Upper lobe of left lung (tissue), 4 donors: Measurements from ENCODE around the gene APOL6.

Experiments
- POLR2AphosphoS5 ChIP-seq, 2 donors: sonication (generic); formaldehyde crosslinking; IDR thresholded peaks; one replicate each; pipeline ENCODE4 v1.5.1; 2017; ENCODE audit warnings: antibody characterized with exemption in 2 of 2
- TF ChIP-seq, protein P1 (sequence below), 6 experiments: fragments of 450-650 bp in 4 of 6; fragments of 200-600 bp in 2 of 6; sonication (generic) in 2 of 6; IDR thresholded peaks; one replicate each; pipeline ENCODE4 v1.5.1; 2016 to 2019; ENCODE audit warnings: antibody characterized with exemption in 6 of 6

DNA sequence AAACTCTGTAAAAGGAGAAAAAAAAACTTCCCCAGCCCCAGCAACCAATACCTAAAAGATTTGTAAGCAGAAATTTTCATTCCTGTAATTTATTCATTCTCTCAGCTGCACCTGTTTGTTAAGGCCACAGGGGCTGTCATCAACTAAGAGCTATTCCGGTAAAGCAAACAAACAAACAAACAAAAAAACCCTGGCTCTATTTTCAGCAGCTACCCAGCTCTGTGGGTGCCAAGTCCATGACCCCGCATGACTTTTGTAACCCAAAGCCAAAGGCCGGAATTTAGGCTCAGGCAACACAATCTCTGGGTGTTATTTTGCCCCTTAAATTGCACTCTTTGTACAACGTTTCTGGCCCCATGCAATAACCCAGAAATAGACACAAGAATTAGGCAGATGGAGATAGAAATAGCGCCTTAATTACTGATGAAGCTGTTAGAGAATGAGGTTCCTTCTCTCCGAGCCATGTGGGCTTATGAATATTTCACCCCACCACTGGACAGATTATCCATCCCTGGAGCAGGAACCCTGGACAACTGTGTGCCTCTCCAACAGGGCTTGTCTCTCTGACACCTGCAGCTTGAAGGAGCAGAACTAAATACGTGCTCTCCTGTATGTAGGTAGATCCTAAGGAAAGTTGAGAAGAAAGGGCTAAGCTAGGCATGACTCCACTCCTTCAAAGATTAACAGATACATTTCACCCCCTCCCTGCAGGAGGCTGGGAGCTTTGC lies 29.4 kb downstream of the APOL6 start:
- TF ChIP-seq, protein P1, sequence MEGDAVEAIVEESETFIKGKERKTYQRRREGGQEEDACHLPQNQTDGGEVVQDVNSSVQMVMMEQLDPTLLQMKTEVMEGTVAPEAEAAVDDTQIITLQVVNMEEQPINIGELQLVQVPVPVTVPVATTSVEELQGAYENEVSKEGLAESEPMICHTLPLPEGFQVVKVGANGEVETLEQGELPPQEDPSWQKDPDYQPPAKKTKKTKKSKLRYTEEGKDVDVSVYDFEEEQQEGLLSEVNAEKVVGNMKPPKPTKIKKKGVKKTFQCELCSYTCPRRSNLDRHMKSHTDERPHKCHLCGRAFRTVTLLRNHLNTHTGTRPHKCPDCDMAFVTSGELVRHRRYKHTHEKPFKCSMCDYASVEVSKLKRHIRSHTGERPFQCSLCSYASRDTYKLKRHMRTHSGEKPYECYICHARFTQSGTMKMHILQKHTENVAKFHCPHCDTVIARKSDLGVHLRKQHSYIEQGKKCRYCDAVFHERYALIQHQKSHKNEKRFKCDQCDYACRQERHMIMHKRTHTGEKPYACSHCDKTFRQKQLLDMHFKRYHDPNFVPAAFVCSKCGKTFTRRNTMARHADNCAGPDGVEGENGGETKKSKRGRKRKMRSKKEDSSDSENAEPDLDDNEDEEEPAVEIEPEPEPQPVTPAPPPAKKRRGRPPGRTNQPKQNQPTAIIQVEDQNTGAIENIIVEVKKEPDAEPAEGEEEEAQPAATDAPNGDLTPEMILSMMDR (IDR thresholded peaks at IDR 0.05): no peak
- no peak for TF ChIP-seq POLR2AphosphoS5 (IDR thresholded peaks at IDR 0.05)
